ENCODE results near the gene NSL1. TPM values are rescaled to one million over a fixed set of nuclear protein-coding genes. Genes with fewer than 3 reads are reported as not detected.

The NSL1 gene
- total RNA-seq, 1 donor from 2014 or later: 28.7 TPM

- Mint-ChIP-seq H3K4me1 (ENCODE audit: unreplicated experiment) (no peaks in the 10 kb centered on the region), H3K9me3 (ENCODE audit: unreplicated experiment) (peaks cover 14% of the 10 kb centered on the region), H3K4me3 (ENCODE audit: unreplicated experiment) (no peak overlapping the region), H3K27me3 (ENCODE audit: unreplicated experiment) (no peaks in the 10 kb centered on the region), H3K36me3 (ENCODE audit: unreplicated experiment) (peaks cover 34% of the 10 kb centered on the region), H3K27ac (ENCODE audit: unreplicated experiment) (no peak overlapping the region)
- TF ChIP-seq CTCF (IDR thresholded peaks at IDR 0.05): no peak
- DNase-seq (ENCODE audit: extremely low spot score, unreplicated experiment): no peak
Observed at GRCh38 chr1:212762839-212763238, 28.7 kb downstream of the NSL1 start.

GRCh38 chr1:212762234-212762633 lies 29.3 kb downstream of the NSL1 start:
- no peak overlapping the region for H3K27ac Mint-ChIP-seq (ENCODE audit: unreplicated experiment)
- H3K36me3 Mint-ChIP-seq (ENCODE audit: unreplicated experiment): peaks cover 28% of the 10 kb centered on the region
- TF ChIP-seq CTCF (IDR thresholded peaks at IDR 0.05): no peak
- DNase-seq (ENCODE audit: extremely low spot score, unreplicated experiment): no peak
- no peaks in the 10 kb centered on the region for H3K4me1 Mint-ChIP-seq (ENCODE audit: unreplicated experiment)
- H3K27me3 Mint-ChIP-seq (ENCODE audit: unreplicated experiment): no peaks in the 10 kb centered on the region
- H3K4me3 Mint-ChIP-seq (ENCODE audit: unreplicated experiment): no peak overlapping the region
- H3K9me3 Mint-ChIP-seq (ENCODE audit: unreplicated experiment): peaks cover 8% of the 10 kb centered on the region

GRCh38 chr1:212760126-212760823 lies 31.3 kb downstream of the NSL1 start:
- Mint-ChIP-seq H3K36me3 (ENCODE audit: unreplicated experiment) (peaks cover 14% of the 10 kb centered on the region), H3K4me3 (ENCODE audit: unreplicated experiment) (no peak overlapping the region), H3K27ac (ENCODE audit: unreplicated experiment) (no peak overlapping the region), H3K4me1 (ENCODE audit: unreplicated experiment) (no peaks in the 10 kb centered on the region), H3K27me3 (ENCODE audit: unreplicated experiment) (no peaks in the 10 kb centered on the region), H3K9me3 (ENCODE audit: unreplicated experiment) (no peaks in the 10 kb centered on the region)
- TF ChIP-seq CTCF (IDR thresholded peaks at IDR 0.05): no peak
- no peak for DNase-seq (ENCODE audit: extremely low spot score, unreplicated experiment)

GRCh38 chr1:212759683-212760082 lies 31.9 kb downstream of the NSL1 start:
- H3K27me3 Mint-ChIP-seq (ENCODE audit: unreplicated experiment): no peaks in the 10 kb centered on the region
- no peak overlapping the region for H3K27ac Mint-ChIP-seq (ENCODE audit: unreplicated experiment)
- H3K36me3 Mint-ChIP-seq (ENCODE audit: unreplicated experiment): peaks cover 11% of the 10 kb centered on the region
- no peak for TF ChIP-seq CTCF (IDR thresholded peaks at IDR 0.05)
- no peaks in the 10 kb centered on the region for H3K9me3 Mint-ChIP-seq (ENCODE audit: unreplicated experiment)
- no peak overlapping the region for H3K4me3 Mint-ChIP-seq (ENCODE audit: unreplicated experiment)
- DNase-seq (ENCODE audit: extremely low spot score, unreplicated experiment): no peak
- H3K4me1 Mint-ChIP-seq (ENCODE audit: unreplicated experiment): no peaks in the 10 kb centered on the region

- TF ChIP-seq CTCF (IDR thresholded peaks at IDR 0.05): no peak
- Mint-ChIP-seq H3K4me3 (ENCODE audit: unreplicated experiment) (no peak overlapping the region), H3K27me3 (ENCODE audit: unreplicated experiment) (no peaks in the 10 kb centered on the region), H3K4me1 (ENCODE audit: unreplicated experiment) (peaks cover 14% of the 10 kb centered on the region), H3K36me3 (ENCODE audit: unreplicated experiment) (no peaks in the 10 kb centered on the region), H3K9me3 (ENCODE audit: unreplicated experiment) (no peaks in the 10 kb centered on the region), H3K27ac (ENCODE audit: unreplicated experiment) (no peak overlapping the region)
- no peak for DNase-seq (ENCODE audit: extremely low spot score, unreplicated experiment)
Observed at GRCh38 chr1:212754680-212755079, 36.9 kb downstream of the NSL1 start.

All from osteocyte (in vitro differentiated cells).